ENCODE data around the gene EVPL.

DNA sequence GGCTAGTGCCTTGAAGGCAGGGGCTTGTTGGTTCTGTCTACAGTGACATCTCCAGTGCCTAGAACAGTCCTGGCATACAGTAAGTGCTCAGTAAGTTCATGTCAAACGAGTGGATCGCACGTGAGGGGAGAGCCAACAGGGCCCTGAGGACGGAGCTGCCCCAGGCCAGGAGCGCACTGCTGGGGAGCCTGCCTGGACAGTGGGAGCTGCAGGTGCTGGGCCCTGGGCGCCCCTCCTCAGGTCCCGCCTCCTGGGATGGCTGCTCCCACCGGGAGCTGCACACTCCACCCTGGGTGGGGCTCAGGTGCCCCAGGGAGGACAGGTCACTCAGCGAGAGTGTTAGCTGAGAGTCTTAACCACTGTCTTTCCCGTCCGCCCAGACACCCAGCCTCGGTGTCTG lies 1.8 kb downstream of the EVPL start:
- no peak for TF ChIP-seq CTCF (conservative IDR thresholded peaks at IDR 0.05)
- no peak for TF ChIP-seq ZFX (IDR thresholded peaks at IDR 0.05)

Measured in C4-2B (cell line).